ENCODE results near the gene CXCL8.
"Not testable (repeated sequence)": the region's sequence is repeated elsewhere in the genome, so short reads cannot be mapped to it uniquely, and the experiment has no call there.

The CXCL8 gene

DNA sequence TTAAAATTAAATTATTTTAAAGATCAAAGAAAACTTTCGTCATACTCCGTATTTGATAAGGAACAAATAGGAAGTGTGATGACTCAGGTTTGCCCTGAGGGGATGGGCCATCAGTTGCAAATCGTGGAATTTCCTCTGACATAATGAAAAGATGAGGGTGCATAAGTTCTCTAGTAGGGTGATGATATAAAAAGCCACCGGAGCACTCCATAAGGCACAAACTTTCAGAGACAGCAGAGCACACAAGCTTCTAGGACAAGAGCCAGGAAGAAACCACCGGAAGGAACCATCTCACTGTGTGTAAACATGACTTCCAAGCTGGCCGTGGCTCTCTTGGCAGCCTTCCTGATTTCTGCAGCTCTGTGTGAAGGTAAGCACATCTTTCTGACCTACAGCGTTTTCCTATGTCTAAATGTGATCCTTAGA is at the start of gene CXCL8:
Gene CXCL8 (plus strand): TSS at position 217 of the 426 bp plus-strand sequence. CDS start 90 bp downstream, at position 307.
- DNase-seq (ENCODE audit: low spot score) = no peak

DNA sequence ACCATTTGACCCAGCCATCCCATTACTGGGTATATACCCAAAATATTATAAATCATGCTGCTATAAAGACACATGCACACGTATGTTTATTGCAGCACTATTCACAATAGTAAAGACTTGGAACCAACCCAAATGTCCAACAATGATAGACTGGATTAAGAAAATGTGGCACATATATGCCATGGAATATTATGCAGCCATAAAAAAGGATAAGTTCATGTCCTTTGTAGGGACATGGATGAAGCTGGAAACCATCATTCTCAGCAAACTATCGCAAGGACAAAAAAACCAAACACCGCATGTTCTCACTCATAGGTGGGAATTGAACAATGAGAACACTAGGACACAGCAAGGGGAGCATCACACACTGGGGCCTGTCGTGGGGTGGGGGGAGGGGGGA is 49.2 kb upstream of the CXCL8 start:
- DNase-seq (ENCODE audit: low spot score) = not testable (repeated sequence)

DNA sequence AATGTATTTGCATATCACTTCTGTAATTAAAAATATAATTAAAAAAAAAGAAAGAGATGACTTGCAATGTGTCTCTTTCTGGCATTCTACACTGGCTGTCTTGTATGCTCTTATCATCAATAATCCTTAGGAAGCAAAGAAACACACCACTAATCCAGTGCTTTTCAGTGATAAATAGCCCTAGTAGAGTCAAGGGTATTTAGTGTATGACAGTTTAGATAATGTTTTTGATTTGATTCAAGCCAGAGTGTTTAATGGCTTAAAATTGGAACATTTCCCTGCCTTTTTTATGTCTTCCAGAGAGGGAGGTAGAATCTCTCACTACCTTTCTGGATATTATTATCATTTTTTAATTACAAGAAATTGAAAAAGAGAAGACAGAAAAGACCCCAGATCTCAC is 48.6 kb upstream of the CXCL8 start:
- DNase-seq (ENCODE audit: low spot score) = no peak

DNA sequence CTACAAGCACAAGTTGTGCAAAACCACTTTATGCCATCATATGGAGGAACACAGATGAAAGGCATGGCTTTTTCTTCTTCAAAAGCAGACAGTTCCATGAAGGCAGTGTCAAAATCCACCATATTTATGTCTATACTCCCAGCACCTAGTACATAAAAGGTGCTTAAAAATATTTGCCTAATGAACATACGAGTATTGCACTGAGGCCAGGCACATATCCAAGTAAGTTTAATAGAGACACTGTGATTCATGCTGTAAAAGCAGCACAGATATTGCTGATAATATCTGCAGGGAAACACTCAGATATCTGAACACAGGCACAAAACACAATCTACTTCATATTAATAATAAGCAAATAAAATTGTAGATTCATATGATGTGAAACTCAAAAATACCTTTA is 48.1 kb upstream of the CXCL8 start:
- no peak for DNase-seq (ENCODE audit: low spot score)

DNA sequence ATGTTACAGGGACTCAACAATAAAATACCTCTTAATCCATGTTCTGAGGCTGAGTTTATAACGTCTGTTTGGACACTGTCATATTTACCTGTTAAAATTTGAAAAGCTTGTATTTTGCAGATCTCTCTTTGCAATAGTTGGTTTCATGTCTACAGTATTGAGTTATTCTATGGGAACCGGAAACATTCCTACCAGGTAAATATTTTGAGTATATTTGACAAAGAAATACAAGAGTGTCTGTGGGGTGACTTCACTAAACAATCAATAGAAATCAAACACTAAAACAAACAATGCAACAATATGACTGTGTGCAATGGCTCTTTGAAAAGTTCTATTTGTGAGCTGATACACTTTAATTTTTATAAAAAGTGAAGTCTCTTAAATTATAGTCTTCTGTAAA is 47.7 kb upstream of the CXCL8 start:
- no peak for DNase-seq (ENCODE audit: low spot score)

DNA sequence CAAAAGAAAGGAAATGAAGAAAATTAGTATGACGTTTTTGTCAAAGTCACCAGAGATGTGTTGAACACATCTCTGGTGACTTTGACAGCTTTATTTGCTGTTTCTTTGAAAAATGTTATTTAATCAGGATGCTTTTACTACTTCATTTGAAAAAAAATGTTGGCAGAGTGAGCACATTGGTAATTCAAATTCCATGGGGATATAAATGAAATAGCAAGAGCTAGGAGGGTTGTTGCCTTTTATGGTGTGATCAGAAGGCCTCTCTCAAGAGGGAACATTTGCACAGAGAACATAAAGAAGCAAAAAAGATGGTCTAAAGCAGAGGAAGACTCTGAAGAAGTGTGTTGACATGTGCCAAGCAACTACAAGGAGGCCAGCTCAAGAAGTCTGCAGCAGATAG is 46.6 kb upstream of the CXCL8 start:
- no peak for DNase-seq (ENCODE audit: low spot score)

DNA sequence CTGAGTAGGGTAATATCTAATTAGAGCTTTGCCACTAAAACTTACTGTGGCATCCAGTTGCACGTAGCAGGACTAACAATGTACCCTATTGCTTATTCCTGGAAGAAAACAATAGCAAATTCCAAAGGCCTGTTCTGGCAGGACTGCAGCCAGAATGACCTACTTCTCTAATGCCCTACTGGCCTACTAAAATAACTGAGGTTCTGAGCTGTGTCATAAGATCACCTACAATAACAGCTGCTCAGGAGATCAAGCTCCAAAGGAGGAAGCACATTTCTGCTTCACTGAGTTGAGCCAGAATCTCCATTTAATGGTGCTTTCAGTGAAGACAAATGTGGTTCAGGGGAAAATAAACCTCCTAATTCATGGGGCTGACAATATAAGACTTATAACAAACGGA is 42.2 kb upstream of the CXCL8 start:
- DNase-seq (ENCODE audit: low spot score) = no peak

DNA sequence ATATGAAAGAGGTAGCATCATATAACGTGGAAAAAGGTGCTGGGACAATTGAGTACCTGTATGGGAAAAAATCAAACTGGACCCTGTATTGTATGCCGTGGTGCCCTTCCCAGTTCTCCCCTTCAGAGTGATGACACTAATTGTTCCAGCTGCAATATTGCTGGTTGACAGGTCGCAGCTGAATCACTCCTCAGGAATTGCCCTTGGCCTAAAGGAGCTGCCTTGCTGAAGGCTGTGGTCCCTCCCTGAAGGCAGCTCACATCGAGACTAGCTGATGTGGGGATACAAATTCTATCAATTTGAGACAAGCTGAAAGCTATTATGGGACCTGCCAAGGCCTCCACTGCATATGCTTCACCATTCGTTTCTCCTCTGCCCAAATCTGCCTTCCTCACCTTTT is 39.3 kb upstream of the CXCL8 start:
- no peak for DNase-seq (ENCODE audit: low spot score)

DNA sequence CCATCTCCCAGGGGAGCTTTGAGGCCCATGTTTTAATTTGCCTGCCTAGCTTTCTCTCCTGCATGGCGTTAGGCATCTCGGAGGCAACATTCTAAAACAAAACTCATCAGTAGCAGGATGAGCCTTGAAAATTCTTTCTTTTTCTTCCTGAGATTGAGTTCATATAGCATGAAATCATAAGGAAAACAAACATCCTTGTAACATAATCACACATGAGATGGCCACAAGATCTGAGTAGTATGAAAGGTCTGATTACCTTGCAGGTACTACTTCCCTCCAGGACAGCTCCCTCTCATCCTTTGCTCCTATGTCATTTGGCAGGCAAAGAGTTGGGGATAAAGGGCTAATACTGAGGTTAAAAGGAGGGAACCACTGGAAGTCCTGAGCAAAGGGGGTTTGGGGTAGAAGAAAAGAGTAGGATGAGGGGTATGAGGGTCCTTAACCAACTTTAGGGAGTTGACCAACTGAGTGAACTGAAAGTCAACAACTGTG is 37.5 kb upstream of the CXCL8 start:
- DNase-seq (ENCODE audit: low spot score) = no peak

DNA sequence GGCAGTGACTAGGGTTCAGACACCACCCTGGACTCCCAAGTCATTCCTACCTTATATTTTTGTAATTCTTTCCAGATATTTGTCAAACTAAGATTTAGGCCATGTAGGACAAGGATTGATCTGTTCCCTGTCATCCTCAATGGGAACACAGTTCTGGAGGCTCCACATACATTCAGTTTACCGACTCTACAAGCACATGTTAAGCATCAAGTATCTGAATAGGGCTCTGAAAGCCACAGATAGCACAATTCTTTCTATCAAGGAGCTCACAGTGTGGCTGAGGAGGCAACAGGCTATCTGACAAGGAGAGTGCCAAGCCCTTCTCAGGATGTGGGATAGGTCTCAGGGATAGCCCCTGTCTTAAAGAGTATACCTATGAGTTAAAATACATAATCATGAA is 37.0 kb upstream of the CXCL8 start:
- DNase-seq (ENCODE audit: low spot score) = no peak

DNA sequence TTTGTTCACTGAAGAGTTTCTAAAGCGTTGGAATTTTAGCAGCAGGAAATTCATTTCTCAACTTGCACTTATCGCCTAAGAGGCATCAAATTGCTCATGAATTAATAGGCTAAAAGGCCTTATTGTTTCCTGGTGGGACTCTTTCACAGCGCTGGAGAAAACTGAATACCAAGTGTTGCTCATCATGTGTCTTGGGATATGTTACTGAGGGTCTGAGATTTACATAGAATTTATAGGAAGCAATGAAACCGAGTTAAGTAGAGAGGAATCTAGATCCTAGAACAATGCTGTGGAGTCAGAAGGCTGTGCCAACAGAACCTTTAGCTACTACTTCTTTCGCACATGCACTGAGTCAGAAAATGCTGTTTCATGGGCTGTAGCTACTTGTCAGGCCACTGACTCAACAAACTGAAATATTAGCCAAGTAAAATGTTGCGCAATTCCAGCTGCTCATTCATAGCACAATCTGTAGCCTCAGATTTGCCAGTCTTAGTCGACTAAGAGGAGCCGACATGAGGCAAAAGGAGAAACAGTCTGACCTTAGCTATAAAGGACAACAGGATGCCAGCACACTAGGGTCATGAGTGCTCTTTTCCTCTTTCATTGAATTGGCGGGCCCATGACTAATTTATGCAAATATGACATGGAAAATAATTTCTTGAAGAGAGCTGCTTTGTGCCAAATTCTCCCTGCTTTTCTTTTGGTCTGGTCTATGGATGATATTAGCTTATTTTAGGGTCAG is 35.9 kb upstream of the CXCL8 start:
- no peak for DNase-seq (ENCODE audit: low spot score)

DNA sequence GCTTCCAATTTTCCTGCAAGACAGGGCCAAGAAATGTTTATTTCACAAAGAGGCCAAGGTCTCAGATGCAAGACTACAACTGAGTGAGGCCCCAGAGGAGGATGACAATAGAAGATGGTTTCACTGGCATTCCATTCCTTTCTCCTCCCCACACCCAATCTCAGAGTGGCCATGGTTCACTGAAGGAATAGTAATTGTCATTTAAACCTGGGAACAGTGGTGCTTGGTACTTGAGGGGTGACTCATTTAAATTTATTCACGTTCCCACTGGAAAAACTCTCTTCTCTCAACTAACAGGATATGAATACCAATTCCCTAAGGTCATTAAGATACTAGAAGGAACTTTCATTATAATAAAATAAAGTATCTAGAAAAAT is 35.3 kb upstream of the CXCL8 start:
- no peak for DNase-seq (ENCODE audit: low spot score)

DNA sequence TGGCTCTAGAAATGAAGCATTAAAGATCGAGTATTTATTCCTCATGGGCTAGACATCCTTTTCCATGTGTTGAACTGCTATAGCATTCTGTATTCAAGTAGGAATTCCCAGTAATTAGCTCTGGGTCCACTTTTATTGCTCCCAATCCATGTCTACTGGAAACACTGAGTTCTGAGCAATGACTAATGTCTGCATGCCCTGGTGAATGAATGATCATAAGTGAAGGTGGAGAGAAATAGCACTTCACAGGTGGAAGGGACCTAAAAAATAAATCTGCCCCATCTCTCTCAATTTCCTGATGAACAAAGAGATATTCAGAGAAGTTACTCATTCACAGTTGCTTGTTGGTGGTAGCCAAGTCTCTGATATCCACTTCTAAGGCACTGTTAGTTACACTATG is 34.6 kb upstream of the CXCL8 start:
- DNase-seq (ENCODE audit: low spot score) = no peak

DNA sequence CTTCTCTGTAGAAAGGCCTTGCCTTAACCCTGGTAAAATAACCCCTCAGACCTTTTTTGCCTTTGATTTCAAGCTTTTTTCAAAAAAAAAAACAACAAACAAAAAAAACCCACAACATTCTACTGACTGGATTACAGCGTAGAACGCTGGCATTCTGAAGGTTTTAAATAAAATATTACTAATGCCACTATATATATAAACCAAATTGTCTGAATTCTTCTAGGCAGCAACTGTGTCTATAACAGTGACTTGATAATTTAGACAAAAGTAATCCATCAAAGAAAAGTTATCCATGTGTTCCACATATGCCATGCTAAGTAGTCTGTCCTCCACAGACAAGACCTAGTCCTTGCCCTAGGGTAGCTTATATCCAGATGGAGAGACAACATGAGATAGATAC is 33.6 kb upstream of the CXCL8 start:
- no peak for DNase-seq (ENCODE audit: low spot score)

DNA sequence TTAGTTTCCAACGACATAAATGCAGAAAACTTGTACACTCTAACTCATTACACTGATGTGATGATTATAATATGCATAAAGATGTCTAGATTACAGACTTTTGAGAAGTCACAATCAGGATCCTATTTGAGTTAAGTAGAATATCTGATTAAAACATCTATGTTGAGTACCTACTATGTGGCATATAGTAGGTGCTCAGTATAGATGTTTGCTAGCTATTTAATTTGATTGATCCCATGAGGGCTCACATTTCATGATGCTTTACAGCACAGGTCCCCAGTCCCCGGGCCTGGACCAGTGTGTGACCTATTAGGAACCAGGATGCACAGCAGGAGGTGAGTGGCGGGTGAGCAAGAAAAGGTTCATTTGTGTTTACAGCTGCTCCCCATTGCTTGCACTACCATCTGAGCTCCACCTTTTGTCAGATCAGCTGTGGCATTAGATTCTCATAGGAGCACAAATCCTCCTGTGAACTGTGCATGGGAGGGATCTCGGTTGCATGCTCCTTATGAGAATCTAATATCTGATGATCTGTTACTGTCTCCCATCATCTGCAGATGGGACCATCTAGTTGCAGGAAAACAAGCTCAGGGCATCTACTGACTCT is 33.0 kb upstream of the CXCL8 start:
- no peak for DNase-seq (ENCODE audit: low spot score)

DNA sequence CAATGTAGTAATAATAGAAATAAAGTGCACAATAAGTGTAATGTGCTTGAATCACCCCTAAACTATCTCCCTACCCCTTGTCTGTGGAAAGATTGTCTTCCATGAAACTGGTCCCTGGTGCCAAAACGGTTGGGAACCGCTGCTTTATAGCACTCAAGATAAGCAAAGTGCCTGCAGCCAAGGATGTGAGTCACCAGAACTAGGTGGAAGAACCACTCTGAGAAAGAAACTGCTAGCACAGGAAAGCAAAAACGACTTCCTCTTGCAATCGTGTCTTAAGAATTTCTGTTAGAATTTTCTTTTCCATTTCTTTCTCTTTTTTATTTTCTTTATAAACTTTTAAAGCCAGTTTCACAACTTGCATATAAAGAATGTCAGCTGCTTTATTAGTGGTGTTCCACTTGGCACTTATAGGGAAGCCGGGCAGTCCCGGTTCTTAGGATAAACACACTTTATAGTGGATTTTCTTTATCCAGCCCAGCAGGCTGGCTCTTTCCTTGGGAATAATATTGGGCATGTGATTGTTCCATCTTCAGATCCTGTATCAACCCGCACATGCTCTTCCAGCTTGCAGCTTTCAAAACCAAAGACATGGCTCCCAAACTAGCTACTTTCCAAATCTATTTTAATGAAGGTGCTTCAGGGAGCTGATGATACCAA is 32.3 kb upstream of the CXCL8 start:
- no peak for DNase-seq (ENCODE audit: low spot score)

DNA sequence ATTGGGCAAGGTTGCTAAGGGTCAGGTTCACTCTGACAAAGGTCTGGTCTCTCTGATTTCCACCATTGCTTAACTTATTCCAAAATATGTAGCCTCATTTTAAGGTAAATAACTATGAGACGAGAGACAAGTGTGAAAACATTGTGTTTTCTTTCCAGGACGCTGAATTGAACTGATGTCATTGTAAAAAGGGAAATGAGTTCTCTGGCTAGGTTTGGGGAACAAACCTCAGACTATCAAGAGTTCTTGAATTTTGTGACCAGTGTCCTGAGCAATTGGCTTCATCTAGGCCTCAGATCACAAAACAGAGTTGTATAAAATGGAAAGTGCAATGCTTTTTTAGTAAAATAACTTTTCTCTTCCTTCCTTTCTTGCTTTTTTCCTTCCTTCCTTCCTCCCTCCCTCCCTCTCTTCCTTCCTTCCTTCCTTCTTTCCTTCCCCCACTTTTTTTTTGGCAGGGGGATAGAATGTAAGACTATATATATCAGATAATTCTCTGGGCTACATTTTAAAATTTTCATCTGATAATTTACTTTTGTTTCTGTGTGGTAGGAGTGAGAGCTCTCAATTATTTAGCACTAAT is 30.8 kb upstream of the CXCL8 start:
- no peak for DNase-seq (ENCODE audit: low spot score)

DNA sequence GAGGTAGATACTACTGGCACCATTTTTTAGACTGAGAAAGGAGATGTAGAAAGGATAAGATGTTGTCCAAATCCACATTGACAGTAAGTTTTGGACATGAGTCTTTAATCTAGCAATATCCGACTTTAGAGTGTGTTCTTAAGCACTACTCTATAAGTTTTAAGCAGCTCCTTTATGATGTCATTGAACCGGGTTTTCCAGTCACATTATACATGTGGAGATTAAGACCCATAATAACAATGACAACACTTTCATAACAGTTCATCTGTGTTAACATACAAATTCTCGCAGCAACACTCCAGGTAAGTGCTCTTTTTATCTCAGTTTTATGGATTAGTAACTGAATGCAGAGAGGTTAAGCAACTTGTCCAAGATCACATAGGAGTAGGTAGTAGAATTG is 30.3 kb upstream of the CXCL8 start:
- DNase-seq (ENCODE audit: low spot score) = no peak

DNA sequence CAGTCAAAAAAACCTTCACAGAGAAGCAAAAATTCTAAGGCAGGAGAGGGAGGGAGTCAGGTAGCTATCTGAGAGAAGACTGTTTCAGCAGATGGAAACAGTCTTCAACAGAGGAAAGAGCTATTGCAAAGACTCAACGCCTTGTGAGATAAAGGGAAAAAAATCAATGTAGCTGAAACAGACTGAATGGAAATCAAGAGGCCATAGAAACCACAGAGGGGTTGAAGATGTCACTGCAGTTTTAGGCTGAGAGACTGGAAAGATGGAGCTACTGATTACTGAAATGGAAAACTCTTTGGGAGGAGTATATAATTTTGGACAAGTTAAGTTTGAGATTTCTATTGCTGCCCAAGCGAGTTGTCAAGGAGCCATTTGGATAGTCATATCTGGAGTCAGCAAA is 28.4 kb upstream of the CXCL8 start:
- no peak for DNase-seq (ENCODE audit: low spot score)

DNA sequence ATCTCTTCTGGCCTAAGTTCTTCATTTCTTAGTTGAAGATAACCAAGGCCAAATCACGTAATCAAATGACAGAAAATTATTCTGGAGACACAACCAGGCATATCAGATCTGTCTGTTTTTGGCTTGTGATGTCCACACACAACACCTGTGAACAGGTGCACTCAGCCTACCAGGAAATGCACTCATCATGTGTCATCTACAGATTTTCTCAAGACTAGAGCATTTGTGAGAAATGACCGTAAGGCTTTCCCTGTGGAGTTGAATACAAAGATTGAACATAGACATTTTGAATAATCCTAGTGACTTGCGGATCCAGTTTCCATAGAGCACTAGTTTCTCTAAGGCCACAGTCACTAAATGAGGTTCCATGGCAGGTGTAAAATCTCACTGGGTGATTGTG is 26.7 kb upstream of the CXCL8 start:
- DNase-seq (ENCODE audit: low spot score) = no peak

DNA sequence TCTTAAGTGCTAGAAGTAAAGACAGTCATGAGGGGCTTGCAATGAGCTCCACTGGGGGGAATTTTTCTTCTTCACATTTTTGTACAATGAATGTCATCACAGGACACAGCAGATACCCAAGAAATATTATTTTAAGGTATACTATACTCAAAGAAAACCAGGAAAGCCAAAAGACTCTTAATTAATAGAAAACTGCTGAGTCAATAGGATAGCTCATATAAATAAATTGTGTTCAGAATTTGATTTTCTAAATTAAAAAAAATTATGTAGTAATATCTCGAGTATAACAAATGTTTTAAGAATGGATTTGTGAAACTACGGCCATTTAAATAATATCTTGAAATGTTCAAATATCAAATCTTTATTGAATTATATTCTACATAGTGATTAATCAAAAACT is 25.7 kb upstream of the CXCL8 start:
- no peak for DNase-seq (ENCODE audit: low spot score)

DNA sequence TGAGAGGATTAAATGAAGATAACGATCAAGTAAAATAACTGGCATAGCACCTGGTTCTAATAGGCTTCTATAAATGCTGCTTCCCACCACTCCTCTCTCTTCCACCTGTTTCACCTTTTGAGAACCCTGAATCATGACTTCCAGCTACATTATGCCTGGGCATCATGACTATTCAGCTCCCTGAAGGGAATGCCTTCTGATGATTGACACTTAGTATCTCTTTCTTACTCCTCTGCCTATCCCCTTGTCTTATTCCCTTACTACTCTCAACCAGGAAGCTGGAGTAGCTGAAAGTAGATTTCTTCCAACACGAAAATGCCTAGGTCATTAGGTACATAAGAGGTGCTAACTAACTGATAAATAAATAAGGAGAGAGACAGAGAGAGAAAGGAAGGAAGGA is 24.7 kb upstream of the CXCL8 start:
- no peak for DNase-seq (ENCODE audit: low spot score)

Data from left forelimb (tissue), 1 donor.